T-helper 17 cell (primary cell): ENCODE results near the gene ADGRG4. TPM values are rescaled to one million over a fixed set of nuclear protein-coding genes. Genes with fewer than 3 reads are reported as not detected.
"Not testable (repeated sequence)": the region's sequence is repeated elsewhere in the genome, so short reads cannot be mapped to it uniquely, and the experiment has no call there.

ENCODE experiments used
- ATAC-seq: fragments of 150-1000 bp; cut with Tn5 transposase; 2 replicates; pipeline ENCODE4 v1.10.0; 2021; ENCODE audit warnings: mild to moderate bottlenecking, moderate library complexity
- DNase-seq, 3 donors: peaks; one replicate each; pipeline versions ENCODE4 v3.0.0 to v3.0.0-alpha.2; 2020 to 2021
- H3K9me3 ChIP-seq: one replicate; pipeline ENCODE4 v1.7.0; 2013; ENCODE audit warnings: low read length, mild to moderate bottlenecking; ENCODE audit not compliant: control insufficient read depth, poor library complexity, severe bottlenecking
- H3K27ac Mint-ChIP-seq: one replicate; pipeline ENCODE4 v1.8.0; 2022; ENCODE audit warnings: mild to moderate bottlenecking, moderate library complexity, mixed read lengths
- H3K27me3 Mint-ChIP-seq: one replicate; pipeline ENCODE4 v1.8.0; 2022; ENCODE audit warnings: mixed read lengths
- H3K36me3 Mint-ChIP-seq: one replicate; pipeline ENCODE4 v1.8.0; 2022; ENCODE audit warnings: low read depth, mixed read lengths
- H3K4me1 Mint-ChIP-seq: one replicate; pipeline ENCODE4 v1.8.0; 2022; ENCODE audit warnings: mild to moderate bottlenecking, mixed read lengths
- H3K4me3 Mint-ChIP-seq: one replicate; pipeline ENCODE4 v1.8.0; 2022; ENCODE audit warnings: mild to moderate bottlenecking, moderate library complexity, mixed read lengths
- total RNA-seq, 4 donors: library from RNA in 2 of 4; stranded (reverse) in 2 of 4; gene quantifications; one replicate each; pipeline ENCODE4 v1.2.3 and lab custom pipeline; 2022 to 2026

Gene ADGRG4
- total RNA-seq, 2 donors from 2014 or later, result not detected

GRCh38 chrX:136271300-136271699, 29.5 kb upstream of the ADGRG4 start:
- DNase-seq (no peak), ATAC-seq (no peak)
- peaks cover 2% of the 10 kb centered on the region for H3K4me1 Mint-ChIP-seq
- H3K4me3 Mint-ChIP-seq, result no peak overlapping the region
- no peaks in the 10 kb centered on the region for H3K27me3 Mint-ChIP-seq
- H3K27ac Mint-ChIP-seq, result no peak overlapping the region
- H3K9me3 ChIP-seq, result no peaks in the 10 kb centered on the region
- no peaks in the 10 kb centered on the region for H3K36me3 Mint-ChIP-seq

- Mint-ChIP-seq H3K27me3 (no peaks in the 10 kb centered on the region), H3K36me3 (no peaks in the 10 kb centered on the region), H3K27ac (no peak overlapping the region), H3K4me3 (no peak overlapping the region), H3K4me1 (peaks cover 2% of the 10 kb centered on the region)
- no peaks in the 10 kb centered on the region for H3K9me3 ChIP-seq
- DNase-seq (no peak), ATAC-seq (no peak)
These were observed 28.4 kb upstream of the ADGRG4 start for GRCh38 chrX:136272325-136272724.

DNA sequence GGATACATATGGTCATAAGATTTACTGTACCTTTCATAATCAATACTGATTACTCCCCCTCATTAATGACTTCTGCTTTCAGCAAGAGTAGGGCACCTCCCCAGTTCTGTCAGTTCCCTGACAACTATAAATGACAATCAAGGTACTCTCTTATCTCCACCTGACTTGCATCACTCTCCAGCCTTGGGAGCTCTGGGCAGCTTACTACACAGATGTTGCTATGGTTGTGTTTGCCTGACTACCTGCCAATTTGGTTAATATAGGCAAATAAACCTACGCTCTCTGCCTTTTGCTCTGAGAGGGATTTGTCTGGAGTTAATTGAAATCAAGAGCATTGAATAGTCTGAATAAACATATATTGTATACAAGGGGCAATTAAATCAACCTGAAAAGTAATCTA, 26.8 kb upstream of the ADGRG4 start:
- no peaks in the 10 kb centered on the region for H3K9me3 ChIP-seq
- DNase-seq, result no peak
- Mint-ChIP-seq H3K27me3 (no peaks in the 10 kb centered on the region), H3K27ac (no peak overlapping the region), H3K36me3 (no peaks in the 10 kb centered on the region), H3K4me3 (no peak overlapping the region), H3K4me1 (peaks cover 2% of the 10 kb centered on the region)
- ATAC-seq, result no peak

- ATAC-seq, result no peak
- Mint-ChIP-seq H3K27ac (no peak overlapping the region), H3K4me1 (peaks cover 2% of the 10 kb centered on the region), H3K27me3 (no peaks in the 10 kb centered on the region), H3K36me3 (no peaks in the 10 kb centered on the region), H3K4me3 (no peak overlapping the region)
- no peak for DNase-seq
- H3K9me3 ChIP-seq, result no peaks in the 10 kb centered on the region
These were observed 25.2 kb upstream of the ADGRG4 start for GRCh38 chrX:136275553-136275952.

DNA sequence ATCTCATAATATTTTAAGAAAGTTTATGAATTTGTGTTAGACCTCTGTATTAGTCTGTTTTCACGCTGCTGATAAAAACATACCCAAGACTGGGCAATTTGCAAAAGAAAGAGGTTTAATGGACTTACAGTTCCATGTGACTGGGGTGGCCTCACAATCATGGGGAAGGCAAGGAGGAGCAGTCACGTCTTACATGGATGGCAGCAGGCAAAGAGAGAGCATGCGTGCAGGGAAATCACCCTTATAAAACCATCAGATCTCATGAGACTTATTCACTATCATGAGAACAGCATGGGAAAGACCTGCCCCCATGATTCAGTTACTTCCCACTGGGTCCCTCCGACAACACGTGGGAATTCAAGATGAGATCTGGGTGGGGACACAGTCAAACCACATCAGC, 14.4 kb upstream of the ADGRG4 start:
- H3K4me1 Mint-ChIP-seq, H3K36me3 Mint-ChIP-seq, ATAC-seq, DNase-seq, H3K27me3 Mint-ChIP-seq, H3K9me3 ChIP-seq, H3K27ac Mint-ChIP-seq, H3K4me3 Mint-ChIP-seq: not testable (repeated sequence)

GRCh38 chrX:136291824-136292223, 8.9 kb upstream of the ADGRG4 start:
- no peak for DNase-seq
- no peaks in the 10 kb centered on the region for H3K9me3 ChIP-seq
- H3K27me3 Mint-ChIP-seq, result no peaks in the 10 kb centered on the region
- H3K27ac Mint-ChIP-seq, result no peak overlapping the region
- no peak overlapping the region for H3K4me3 Mint-ChIP-seq
- no peak for ATAC-seq
- peaks cover 2% of the 10 kb centered on the region for H3K4me1 Mint-ChIP-seq
- H3K36me3 Mint-ChIP-seq, result no peaks in the 10 kb centered on the region

GRCh38 chrX:136292656-136293055, 8.1 kb upstream of the ADGRG4 start:
- ATAC-seq (no peak), DNase-seq (no peak)
- no peak overlapping the region for H3K27ac Mint-ChIP-seq
- no peaks in the 10 kb centered on the region for H3K9me3 ChIP-seq
- H3K36me3 Mint-ChIP-seq, result no peaks in the 10 kb centered on the region
- no peak overlapping the region for H3K4me3 Mint-ChIP-seq
- H3K4me1 Mint-ChIP-seq, result peaks cover 2% of the 10 kb centered on the region
- H3K27me3 Mint-ChIP-seq, result no peaks in the 10 kb centered on the region

GRCh38 chrX:136295380-136295779, 5.4 kb upstream of the ADGRG4 start:
- H3K9me3 ChIP-seq, result no peaks in the 10 kb centered on the region
- H3K27ac Mint-ChIP-seq, result no peak overlapping the region
- no peaks in the 10 kb centered on the region for H3K27me3 Mint-ChIP-seq
- no peak overlapping the region for H3K4me3 Mint-ChIP-seq
- ATAC-seq (no peak), DNase-seq (no peak)
- no peaks in the 10 kb centered on the region for H3K36me3 Mint-ChIP-seq
- peaks cover 2% of the 10 kb centered on the region for H3K4me1 Mint-ChIP-seq

DNA sequence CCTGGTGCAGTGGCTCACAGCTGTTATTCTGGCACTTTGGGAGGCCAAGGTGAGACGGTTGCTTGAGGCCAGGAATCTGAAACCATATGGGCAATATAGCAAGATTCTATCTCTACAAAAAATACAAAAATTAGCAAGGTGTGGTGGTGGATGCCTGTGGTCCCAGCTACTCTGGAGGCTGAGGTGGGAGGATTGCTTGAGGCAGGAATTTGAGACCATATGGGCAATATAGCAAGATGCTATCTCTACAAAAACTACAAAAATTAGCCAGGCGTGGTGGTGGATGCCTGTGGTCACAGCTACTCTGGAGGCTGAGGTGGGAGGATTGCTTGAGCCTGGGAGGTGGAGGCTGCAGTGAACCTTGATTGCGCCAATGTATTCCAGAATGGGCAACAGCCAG, 2.3 kb downstream of the ADGRG4 start:
- Mint-ChIP-seq H3K4me1 (no peaks in the 10 kb centered on the region), H3K4me3 (no peak overlapping the region), H3K27me3 (no peaks in the 10 kb centered on the region), H3K36me3 (no peaks in the 10 kb centered on the region), H3K27ac (no peak overlapping the region)
- no peaks in the 10 kb centered on the region for H3K9me3 ChIP-seq
- ATAC-seq (no peak), DNase-seq (no peak)

- Mint-ChIP-seq H3K27me3 (no peaks in the 10 kb centered on the region), H3K27ac (no peak overlapping the region), H3K4me1 (no peaks in the 10 kb centered on the region), H3K36me3 (no peaks in the 10 kb centered on the region), H3K4me3 (no peak overlapping the region)
- DNase-seq, result no peak
- H3K9me3 ChIP-seq, result no peaks in the 10 kb centered on the region
- no peak for ATAC-seq
These were observed 3.7 kb downstream of the ADGRG4 start for GRCh38 chrX:136304493-136304892.

DNA sequence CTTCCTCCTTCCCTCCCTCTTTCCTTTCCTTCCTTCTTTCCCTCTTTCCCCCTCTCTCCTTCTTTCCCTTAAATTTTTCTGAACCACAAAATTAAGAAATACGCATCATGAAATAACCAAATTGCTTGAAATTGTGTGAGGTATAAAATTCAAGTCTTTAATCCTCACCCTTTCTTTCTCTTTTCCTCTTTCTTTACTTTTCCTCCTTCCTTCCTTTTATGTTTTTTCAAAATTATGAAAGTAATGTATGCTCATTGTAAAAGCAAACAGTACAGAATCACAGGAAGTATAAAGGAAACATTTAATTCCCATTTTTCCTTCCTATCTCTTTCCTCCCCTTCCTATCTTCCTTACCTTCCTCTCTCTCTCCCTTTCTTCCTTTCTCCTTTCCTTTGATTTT, 5.4 kb downstream of the ADGRG4 start:
- ATAC-seq (no peak), DNase-seq (no peak)
- no peaks in the 10 kb centered on the region for H3K9me3 ChIP-seq
- Mint-ChIP-seq H3K4me1 (no peaks in the 10 kb centered on the region), H3K4me3 (no peak overlapping the region), H3K27me3 (no peaks in the 10 kb centered on the region), H3K36me3 (no peaks in the 10 kb centered on the region), H3K27ac (no peak overlapping the region)

- H3K4me3 Mint-ChIP-seq, result no peak overlapping the region
- H3K9me3 ChIP-seq, result no peaks in the 10 kb centered on the region
- no peak for ATAC-seq
- DNase-seq, result no peak
- H3K27ac Mint-ChIP-seq, result no peak overlapping the region
- no peaks in the 10 kb centered on the region for H3K27me3 Mint-ChIP-seq
- H3K36me3 Mint-ChIP-seq, result no peaks in the 10 kb centered on the region
- H3K4me1 Mint-ChIP-seq, result no peaks in the 10 kb centered on the region
These were observed 6.7 kb downstream of the ADGRG4 start for GRCh38 chrX:136307471-136307870.

DNA sequence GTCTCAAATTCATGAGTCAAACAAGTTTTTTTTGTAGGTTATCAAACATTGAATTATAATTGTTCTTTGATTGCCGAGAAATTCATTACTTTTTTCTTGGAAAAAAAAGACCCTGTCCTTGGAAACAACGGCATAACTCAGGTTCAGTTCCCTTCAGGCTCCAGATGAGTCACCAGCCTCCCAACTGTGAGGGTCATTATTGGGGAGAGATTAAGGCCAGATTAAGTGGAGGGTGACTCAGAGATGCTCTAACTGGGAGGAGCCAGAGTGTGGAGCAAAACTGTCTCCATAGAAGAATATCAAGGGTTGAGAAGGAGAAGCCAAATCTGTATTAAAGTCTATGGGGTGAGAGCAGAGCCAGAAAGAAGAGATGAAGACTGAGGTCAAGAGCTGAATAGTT, 9.6 kb downstream of the ADGRG4 start:
- Mint-ChIP-seq H3K36me3 (no peaks in the 10 kb centered on the region), H3K27ac (no peak overlapping the region), H3K27me3 (no peaks in the 10 kb centered on the region), H3K4me3 (no peak overlapping the region), H3K4me1 (no peaks in the 10 kb centered on the region)
- H3K9me3 ChIP-seq, result no peaks in the 10 kb centered on the region
- no peak for DNase-seq
- ATAC-seq, result no peak

GRCh38 chrX:136318156-136318555, 17.4 kb downstream of the ADGRG4 start:
- H3K27me3 Mint-ChIP-seq, result no peaks in the 10 kb centered on the region
- no peaks in the 10 kb centered on the region for H3K36me3 Mint-ChIP-seq

More at GRCh38 chrX:136318156-136318555, 17.4 kb downstream of the ADGRG4 start:
- no peaks in the 10 kb centered on the region for H3K9me3 ChIP-seq
- ATAC-seq (no peak), DNase-seq (no peak)
- no peak overlapping the region for H3K27ac Mint-ChIP-seq
- no peak overlapping the region for H3K4me3 Mint-ChIP-seq
- no peaks in the 10 kb centered on the region for H3K4me1 Mint-ChIP-seq
